GM19397 (cell line): Measurements from ENCODE around the gene DNAJB6.
"Not testable (repeated sequence)": the region's sequence is repeated elsewhere in the genome, so short reads cannot be mapped to it uniquely, and the experiment has no call there.

Experiments
- ATAC-seq: cut with Tn5 transposase; IDR thresholded peaks from one replicate; pipeline ENCODE4 v1.9.1; 2021; ENCODE audit warnings: mild to moderate bottlenecking, moderate library complexity; ENCODE audit not compliant: unreplicated experiment

The DNAJB6 gene

GRCh38 chr7:157320608-157320980 lies 16.2 kb upstream of the DNAJB6 start:
- no peak for ATAC-seq

GRCh38 chr7:157323401-157323800 lies 13.4 kb upstream of the DNAJB6 start:
- ATAC-seq: no peak

- ATAC-seq: no peak
Observed at GRCh38 chr7:157329447-157329846, 7.4 kb upstream of the DNAJB6 start.

- ATAC-seq: not testable (repeated sequence)
Observed at GRCh38 chr7:157330567-157330966, 6.2 kb upstream of the DNAJB6 start.

DNA sequence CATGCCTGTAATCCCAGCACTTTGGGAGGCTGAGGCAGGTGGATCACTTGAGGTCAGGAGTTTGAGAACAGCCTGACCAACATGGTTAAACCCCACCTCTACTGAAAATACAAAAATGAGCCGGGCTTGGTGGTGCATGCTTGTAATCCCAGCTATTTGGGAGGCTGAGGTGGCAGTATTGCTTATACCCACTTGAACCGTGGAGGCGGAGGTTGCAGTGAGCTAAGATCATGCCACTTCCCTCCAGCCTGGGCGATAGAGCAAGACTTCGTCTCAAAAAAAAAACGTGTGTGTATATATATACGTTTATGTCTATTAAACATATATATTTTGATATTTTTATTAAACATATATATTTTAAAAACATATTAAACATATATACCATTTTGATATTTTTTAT lies 5.8 kb upstream of the DNAJB6 start:
- not testable (repeated sequence) for ATAC-seq

DNA sequence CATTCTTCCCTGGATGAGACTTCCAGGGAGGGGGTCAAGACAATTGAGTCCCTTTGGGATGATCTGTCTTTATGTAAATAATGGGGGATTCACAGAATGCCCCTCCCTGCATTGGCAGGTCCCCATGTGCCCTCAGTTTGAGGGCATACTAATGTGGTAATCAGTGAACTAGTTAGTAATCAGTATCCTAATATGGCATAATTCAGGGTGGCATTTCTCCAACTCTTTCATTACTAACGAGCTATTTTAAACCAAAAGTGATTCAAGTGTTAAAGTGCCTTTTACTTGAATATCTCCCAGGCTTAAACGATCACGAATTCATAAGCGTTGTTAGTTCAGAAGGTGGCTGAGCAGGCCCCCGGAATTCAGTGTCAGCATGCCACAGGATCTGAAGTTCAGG lies 1.6 kb upstream of the DNAJB6 start:
- no peak for ATAC-seq

DNA sequence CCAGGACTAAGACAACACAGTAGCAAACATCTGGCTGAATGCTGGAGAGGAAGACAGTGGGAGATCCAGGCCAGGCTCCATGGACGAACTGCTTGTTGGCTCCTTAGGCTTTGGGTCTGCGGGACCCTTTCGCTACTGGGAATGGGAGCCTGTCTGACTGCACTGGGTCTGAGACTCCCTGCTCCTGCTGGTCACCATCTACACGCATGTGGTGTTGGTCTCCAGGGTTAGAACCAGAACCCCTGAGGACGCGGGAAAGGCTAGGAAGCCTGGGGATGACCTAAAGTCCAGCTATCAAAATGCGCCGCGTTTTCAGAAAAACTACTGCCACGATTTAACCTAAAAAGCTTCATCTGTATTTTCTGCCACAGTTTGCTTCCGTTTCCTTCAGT lies 817 bp upstream of the DNAJB6 start:
- ATAC-seq: no peak

DNA sequence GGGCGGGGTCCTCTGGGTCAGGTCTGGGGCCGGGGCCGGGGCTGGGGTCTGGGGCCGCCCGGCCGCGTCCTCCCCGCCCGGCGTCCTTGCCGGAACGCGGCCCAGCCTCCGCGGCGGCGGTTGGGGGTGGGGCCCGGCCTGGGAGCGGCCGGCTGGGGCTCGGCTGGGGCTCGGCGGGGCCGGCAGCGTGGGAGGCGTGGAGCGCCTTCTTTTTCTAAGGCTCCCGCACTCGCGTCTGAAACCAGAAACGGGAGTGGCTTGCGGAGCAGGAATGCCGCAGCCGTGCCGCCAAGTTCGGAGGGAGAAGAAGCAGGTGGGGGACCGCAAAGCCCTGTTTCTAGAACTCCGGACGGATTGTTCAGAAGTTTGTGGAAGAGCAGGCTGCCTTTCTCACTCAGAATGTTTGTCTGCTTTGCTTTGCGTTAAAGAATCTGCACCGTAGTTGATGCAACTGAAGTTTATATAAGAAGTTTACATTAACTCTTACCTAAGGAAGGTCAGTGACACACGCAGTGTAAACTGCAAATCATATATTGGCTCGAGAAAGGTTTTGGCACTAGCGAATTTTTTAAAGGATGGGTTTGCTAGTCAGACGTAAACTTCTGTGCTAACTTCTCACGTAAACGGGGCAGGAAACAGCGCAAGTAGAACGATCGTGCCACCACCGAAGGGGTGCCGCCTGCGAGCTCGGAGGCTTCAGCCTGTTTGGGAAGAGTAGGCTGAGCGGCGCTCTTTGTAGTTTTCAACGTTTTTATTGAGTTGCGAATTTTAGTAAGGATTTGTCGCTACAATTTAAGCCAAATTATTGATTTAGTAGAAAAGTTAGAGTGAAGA lies 729 bp downstream of the DNAJB6 start:
- ATAC-seq: peak; percentile 52

DNA sequence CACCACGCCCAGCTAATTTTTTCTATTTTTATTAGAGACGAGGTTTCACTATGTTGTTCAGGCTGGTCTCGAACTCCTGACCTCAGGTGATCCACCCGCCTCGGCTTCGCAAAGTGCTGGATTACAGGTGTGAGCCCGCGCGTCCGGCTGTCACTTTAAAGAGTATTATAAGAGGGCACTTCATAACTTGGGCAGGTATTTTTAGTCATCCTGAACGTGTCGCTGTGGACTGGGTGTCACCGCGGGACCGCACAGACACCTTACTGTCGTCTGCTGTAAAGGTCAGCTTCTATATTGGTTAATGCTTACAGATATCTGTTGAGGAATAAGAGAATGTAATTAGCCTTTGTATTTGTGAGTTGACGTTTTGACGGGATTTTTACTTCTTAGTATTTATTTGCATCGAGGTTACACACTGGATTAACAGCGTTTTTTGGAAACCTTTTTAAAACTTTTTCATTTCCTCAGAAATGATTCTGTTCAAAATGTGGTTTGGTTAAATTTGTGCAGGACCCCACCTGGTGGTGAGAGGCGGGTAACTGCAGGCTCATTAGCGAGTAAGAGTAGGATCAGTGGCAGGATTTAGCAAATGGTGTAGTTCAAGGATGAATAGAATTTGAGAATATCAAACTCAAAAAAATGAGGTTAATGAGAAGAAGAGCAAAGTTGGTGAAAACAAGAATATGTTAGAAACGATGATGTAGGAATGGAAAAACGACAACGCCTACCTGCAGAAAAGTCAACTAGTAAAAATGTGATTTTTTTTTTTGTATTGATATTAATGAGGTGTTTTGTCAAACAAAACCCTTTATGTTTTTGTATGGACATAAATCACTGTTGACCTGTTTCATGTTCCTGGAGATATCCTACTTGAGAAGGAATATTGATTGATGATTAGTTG lies 3.2 kb downstream of the DNAJB6 start:
- no peak for ATAC-seq

- no peak for ATAC-seq
Observed at GRCh38 chr7:157347217-157347904, 10.6 kb downstream of the DNAJB6 start.

GRCh38 chr7:157348548-157348947 lies 11.7 kb downstream of the DNAJB6 start:
- ATAC-seq: no peak

- no peak for ATAC-seq
Observed at GRCh38 chr7:157352516-157352915, 15.7 kb downstream of the DNAJB6 start.

DNA sequence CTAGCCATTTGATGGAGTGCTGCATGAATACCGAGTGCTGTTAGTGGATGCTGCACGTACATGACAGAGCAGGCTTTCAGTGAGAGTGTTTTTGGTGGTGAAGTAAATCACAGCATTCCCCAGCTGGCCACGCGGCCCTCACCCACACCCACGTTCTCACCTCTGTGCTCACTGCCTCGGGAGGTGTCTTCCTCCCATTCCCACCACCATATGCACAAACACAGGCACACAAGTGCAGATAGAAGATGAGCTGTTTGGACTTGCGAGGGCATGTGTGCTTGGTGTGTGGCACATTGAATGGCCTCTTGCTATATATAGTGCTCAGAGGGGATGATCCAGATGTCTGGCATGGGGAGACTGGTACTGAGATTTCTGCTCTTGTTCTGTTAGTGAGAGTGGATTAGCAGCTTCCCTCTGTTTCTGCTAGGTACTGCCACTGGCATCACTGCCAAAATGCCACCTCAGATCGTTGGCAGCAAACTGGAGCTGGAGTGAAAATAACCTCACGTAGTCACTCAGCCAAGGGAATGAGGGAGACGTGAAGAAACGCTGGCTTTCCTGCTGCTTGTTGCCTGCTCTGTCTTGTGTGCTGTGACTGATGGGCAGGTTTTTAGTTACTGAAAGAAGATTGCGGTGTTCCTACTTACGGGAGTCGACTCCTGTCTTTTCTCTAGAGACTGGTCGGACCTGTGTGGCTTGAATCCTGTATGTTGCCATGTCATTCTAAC lies 19.1 kb downstream of the DNAJB6 start:
- ATAC-seq: no peak

GRCh38 chr7:157357129-157358040 lies 20.6 kb downstream of the DNAJB6 start:
- ATAC-seq: peak; percentile 75

DNA sequence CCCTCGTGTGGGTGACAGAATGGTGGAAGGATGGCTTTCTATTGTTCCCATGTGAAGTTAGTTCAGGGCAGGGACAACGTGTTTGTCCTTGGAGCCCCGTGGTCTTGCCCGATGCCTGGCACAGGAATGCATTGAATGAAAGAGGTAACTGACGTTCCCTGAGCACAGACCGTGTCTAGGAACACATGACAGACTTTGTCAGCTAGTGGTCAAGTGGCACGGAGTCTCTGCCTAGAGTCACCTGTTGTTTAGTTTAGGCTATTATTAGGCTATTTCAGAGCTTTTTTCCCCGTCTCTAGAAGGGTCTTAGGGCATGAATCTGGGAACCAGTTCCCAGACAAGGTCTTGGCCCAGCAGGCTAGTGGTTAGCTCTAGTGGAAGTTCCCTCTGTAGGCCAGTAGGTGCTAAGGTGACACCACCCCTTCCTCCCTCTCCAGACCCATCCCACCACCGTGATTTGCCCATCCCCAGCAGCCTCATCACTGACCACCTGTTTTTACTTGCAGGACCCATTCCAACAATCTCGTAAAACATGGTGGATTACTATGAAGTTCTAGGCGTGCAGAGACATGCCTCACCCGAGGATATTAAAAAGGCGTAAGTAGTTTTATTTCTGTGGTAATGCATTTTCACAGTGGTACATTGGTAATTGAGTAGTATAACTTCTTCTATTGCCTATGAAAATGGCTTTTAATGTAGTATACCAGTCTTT lies 21.4 kb downstream of the DNAJB6 start:
- no peak for ATAC-seq

GRCh38 chr7:157358753-157359096 lies 21.9 kb downstream of the DNAJB6 start:
- no peak for ATAC-seq

- ATAC-seq: no peak
Observed at GRCh38 chr7:157359581-157359980, 22.8 kb downstream of the DNAJB6 start.

- no peak for ATAC-seq
Observed at GRCh38 chr7:157360483-157361025, 23.8 kb downstream of the DNAJB6 start.

- ATAC-seq: no peak
Observed at GRCh38 chr7:157361537-157361936, 24.7 kb downstream of the DNAJB6 start.
